Psoas muscle (tissue), 8 donors: ENCODE data around the gene ZCCHC3. TPM values are rescaled to one million over a fixed set of nuclear protein-coding genes. Genes with fewer than 3 reads are reported as not detected.

Source experiments
- ATAC-seq, 4 donors: fragments of 200-7000 bp; cut with Tn5 transposase; one replicate each; pipeline ENCODE4 v1.9.1; 2020; ENCODE audit warnings: moderate library complexity in 3 of 4, mild to moderate bottlenecking in 2 of 4
- DNase-seq, 2 donors: peaks; one replicate each; pipeline ENCODE4 v3.0.0-alpha.2; 2020
- H3K27ac ChIP-seq: fragments of 200-600 bp; one replicate; pipeline ENCODE4 v1.8.0; 2022
- H3K27me3 ChIP-seq, 3 donors: fragments of 200-600 bp in 1 of 3; one replicate each; pipeline versions ENCODE4 v1.6.1 to v1.8.0; 2013 to 2022; ENCODE audit warnings: low read length in 2 of 3, mild to moderate bottlenecking in 2 of 3, moderate library complexity in 1 of 3; ENCODE audit not compliant: insufficient read depth in 3 of 3
- H3K36me3 ChIP-seq, 2 donors: fragments of 200-600 bp in 1 of 2; one replicate each; pipeline versions ENCODE4 v1.6.1 to v1.8.0; 2013 to 2022; ENCODE audit warnings: low read depth in 1 of 2, mild to moderate bottlenecking in 1 of 2, moderate library complexity in 1 of 2; ENCODE audit not compliant: insufficient read depth in 1 of 2
- H3K4me1 ChIP-seq: fragments of 200-600 bp; one replicate; pipeline ENCODE4 v1.8.0; 2022
- H3K4me3 ChIP-seq: fragments of 200-600 bp; one replicate; pipeline ENCODE4 v1.8.0; 2022; ENCODE audit warnings: mild to moderate bottlenecking
- H3K9me3 ChIP-seq: fragments of 200-600 bp; one replicate; pipeline ENCODE4 v1.8.0; 2022
- CTCF ChIP-seq: fragments of 200-600 bp; IDR thresholded peaks from one replicate; pipeline ENCODE4 v1.8.0; 2022; ENCODE audit warnings: antibody characterized with exemption
- WGBS, 3 donors: extraction: QIAGEN DNeasy Blood & Tissue Kit; methylation state at CpG; one replicate each; pipeline versions ENCODE4 v1.1.6 to v1.1.7; 2013; 5-methylcytosine and 5-hydroxymethylcytosine counted together
- intact Hi-C, 2 donors: fragments of 100-400 bp; cut with DNase I; formaldehyde crosslinking; loops; one replicate each; pipeline versions ENCODE4 v1.11.0 to v1.14.2; 2022
- polyA plus RNA-seq, 3 donors: library from polyadenylated mRNA; stranded (reverse); fragments of 200-250 nt; gene quantifications; one replicate each; pipeline ENCODE4 v1.2.3, GENCODE V29; 2013
- total RNA-seq, 4 donors: library from RNA; stranded (reverse); fragmentation: NEBNext Ultra II Directional in 2 of 4; extraction: Animal tissue kit (Norgen Biotek cat#: 25700) in 2 of 4; gene quantifications; one replicate each; pipeline versions ENCODE4 v1.2.1 to v1.2.4, GENCODE V29; 2021 to 2023
- donor health status: healthy with polysubstance abuse.
- donor health status: DM: no; HTN: no; CAD: no; lungs with moderate emphysema.
- donor health status: Bipolar disorder and iron deficiency.
- donor health status: healthy.
- donor health status: DM: yes; HTN: yes; CAD: no.
- donor health status: DM: no; HTN: no; CAD: no.
- donor health status: DM: no; HTN: no; CAD: no.
- donor health status: DM: yes; HTN: yes; CAD: no.

ZCCHC3 gene
- total and polyA plus RNA-seq, 7 donors = 6.8 to 10.2 (median 9.3) TPM

- DNase-seq = no peak
- no peak overlapping the region for H3K4me3 ChIP-seq
- intact Hi-C loops = loop anchor here in 1 of 2 donors (10.0 kb wide), 1 partner anchor 62 kb away; no protein-coding TSS in a partner anchor
- H3K9me3 ChIP-seq = no peaks in the 10 kb centered on the region
- no peak for ATAC-seq
- H3K27ac ChIP-seq = no peak overlapping the region
- H3K4me1 ChIP-seq = no peaks in the 10 kb centered on the region
- no peaks in the 10 kb centered on the region for H3K27me3 ChIP-seq
- TF ChIP-seq CTCF = no peak
- peaks cover 2 to 13% of the 10 kb centered on the region in 2 donors for H3K36me3 ChIP-seq
Measured at GRCh38 chr20:272718-273117, 24.7 kb upstream of the ZCCHC3 start.

- no peak for TF ChIP-seq CTCF
- ATAC-seq = no peak
- H3K27ac ChIP-seq = no peak overlapping the region
- DNase-seq = no peak
- no peaks in the 10 kb centered on the region for H3K9me3 ChIP-seq
- WGBS, 3 donors = 47 to 65% (median 64%) methylated on average over 3 of the region's 3 CpGs
- H3K4me3 ChIP-seq = no peak overlapping the region
- no peaks in the 10 kb centered on the region for H3K4me1 ChIP-seq
- H3K36me3 ChIP-seq = peaks cover 2 to 13% of the 10 kb centered on the region in 2 donors
- no peaks in the 10 kb centered on the region for H3K27me3 ChIP-seq
- intact Hi-C loops = loop anchor here in 1 of 2 donors (10.0 kb wide), 1 partner anchor 61 kb away; no protein-coding TSS in a partner anchor
Measured at GRCh38 chr20:273884-274283, 23.5 kb upstream of the ZCCHC3 start.

GRCh38 chr20:275791-276190 lies 21.6 kb upstream of the ZCCHC3 start:
- Histone ChIP-seq H3K27ac (no peak overlapping the region), H3K9me3 (no peaks in the 10 kb centered on the region), H3K27me3 (no peaks in the 10 kb centered on the region), H3K4me3 (no peak overlapping the region), H3K4me1 (no peaks in the 10 kb centered on the region), H3K36me3 (peaks cover 2 to 13% of the 10 kb centered on the region in 2 donors)
- intact Hi-C loops = loop anchor here in 1 of 2 donors (10.0 kb wide), 1 partner anchor 59 kb away; no protein-coding TSS in a partner anchor
- no peak for TF ChIP-seq CTCF
- ATAC-seq = no peak
- DNase-seq = no peak
- 82 to 85% (median 83%) methylated on average over 7 of the region's 7 CpGs for WGBS, 3 donors

GRCh38 chr20:276620-277495 lies 20.5 kb upstream of the ZCCHC3 start:
- H3K27ac ChIP-seq = no peak overlapping the region
- H3K4me1 ChIP-seq = no peaks in the 10 kb centered on the region
- H3K4me3 ChIP-seq = no peak overlapping the region
- no peak for TF ChIP-seq CTCF
- no peaks in the 10 kb centered on the region for H3K27me3 ChIP-seq
- ATAC-seq (no peak), DNase-seq (no peak)
- no peaks in the 10 kb centered on the region for H3K9me3 ChIP-seq
- H3K36me3 ChIP-seq = peaks cover 0 to 13% of the 10 kb centered on the region in 2 donors
- intact Hi-C loops = loop anchor here in 1 of 2 donors (10.0 kb wide), 1 partner anchor 58 kb away; no protein-coding TSS in a partner anchor
- WGBS, 3 donors = 92 to 95% (median 95%) methylated on average over 12 of the region's 12 CpGs
